ENCODE results near the gene CIB2. TPM values are rescaled to one million over a fixed set of nuclear protein-coding genes. Genes with fewer than 3 reads are reported as not detected.
"Not testable (repeated sequence)": the region's sequence is repeated elsewhere in the genome, so short reads cannot be mapped to it uniquely, and the experiment has no call there.

Gene CIB2
- total and polyA plus RNA-seq, 3 donors from 2014 or later: 24.9 to 43.6 (median 34.3) TPM

GRCh38 chr15:78157203-78157602 lies 26.0 kb upstream of the CIB2 start:
- Histone ChIP-seq H3K4me3 (no peak overlapping the region), H3K27me3 (no peaks in the 10 kb centered on the region), H3K9me3 (no peaks in the 10 kb centered on the region), H3K27ac (no peak overlapping the region), H3K36me3 (ENCODE audit: low read depth, missing control alignments) (no peaks in the 10 kb centered on the region), H3K4me1 (peaks cover 15% of the 10 kb centered on the region)
- no peak for DNase-seq
- TF ChIP-seq, protein P1, sequence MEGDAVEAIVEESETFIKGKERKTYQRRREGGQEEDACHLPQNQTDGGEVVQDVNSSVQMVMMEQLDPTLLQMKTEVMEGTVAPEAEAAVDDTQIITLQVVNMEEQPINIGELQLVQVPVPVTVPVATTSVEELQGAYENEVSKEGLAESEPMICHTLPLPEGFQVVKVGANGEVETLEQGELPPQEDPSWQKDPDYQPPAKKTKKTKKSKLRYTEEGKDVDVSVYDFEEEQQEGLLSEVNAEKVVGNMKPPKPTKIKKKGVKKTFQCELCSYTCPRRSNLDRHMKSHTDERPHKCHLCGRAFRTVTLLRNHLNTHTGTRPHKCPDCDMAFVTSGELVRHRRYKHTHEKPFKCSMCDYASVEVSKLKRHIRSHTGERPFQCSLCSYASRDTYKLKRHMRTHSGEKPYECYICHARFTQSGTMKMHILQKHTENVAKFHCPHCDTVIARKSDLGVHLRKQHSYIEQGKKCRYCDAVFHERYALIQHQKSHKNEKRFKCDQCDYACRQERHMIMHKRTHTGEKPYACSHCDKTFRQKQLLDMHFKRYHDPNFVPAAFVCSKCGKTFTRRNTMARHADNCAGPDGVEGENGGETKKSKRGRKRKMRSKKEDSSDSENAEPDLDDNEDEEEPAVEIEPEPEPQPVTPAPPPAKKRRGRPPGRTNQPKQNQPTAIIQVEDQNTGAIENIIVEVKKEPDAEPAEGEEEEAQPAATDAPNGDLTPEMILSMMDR (IDR thresholded peaks at IDR 0.05): no peak
- TF ChIP-seq POLR2A (IDR thresholded peaks at IDR 0.05): no peak
- intact Hi-C loops (cut with DNase I; ENCODE audit: low total_unique reads): no loop called here
- 54 to 56% methylated on average over 1 to 2 of the region's 2 CpGs for WGBS, 2 donors

- Histone ChIP-seq H3K27me3 (no peaks in the 10 kb centered on the region), H3K36me3 (ENCODE audit: low read depth, missing control alignments) (no peaks in the 10 kb centered on the region), H3K4me3 (no peak overlapping the region), H3K9me3 (no peaks in the 10 kb centered on the region), H3K27ac (peak overlapping the region in 1 of 2 donors; percentile 31), H3K4me1 (peaks cover 15% of the 10 kb centered on the region)
- no peak for DNase-seq
- TF ChIP-seq, protein P1 (IDR thresholded peaks at IDR 0.05): no peak
- TF ChIP-seq POLR2A (IDR thresholded peaks at IDR 0.05): no peak
- intact Hi-C loops (cut with DNase I; ENCODE audit: low total_unique reads): no loop called here
- WGBS, 2 donors: 66 to 78% methylated on average over 1 of the region's 1 CpG
Observed at GRCh38 chr15:78156653-78157052, 25.4 kb upstream of the CIB2 start.

- TF ChIP-seq, protein P1 (IDR thresholded peaks at IDR 0.05): no peak
- no peak for TF ChIP-seq POLR2A (IDR thresholded peaks at IDR 0.05)
- intact Hi-C loops (cut with DNase I; ENCODE audit: low total_unique reads): no loop called here
- H3K36me3 ChIP-seq (ENCODE audit: low read depth, missing control alignments): no peaks in the 10 kb centered on the region
Observed at GRCh38 chr15:78155355-78155939, 24.2 kb upstream of the CIB2 start.

DNA sequence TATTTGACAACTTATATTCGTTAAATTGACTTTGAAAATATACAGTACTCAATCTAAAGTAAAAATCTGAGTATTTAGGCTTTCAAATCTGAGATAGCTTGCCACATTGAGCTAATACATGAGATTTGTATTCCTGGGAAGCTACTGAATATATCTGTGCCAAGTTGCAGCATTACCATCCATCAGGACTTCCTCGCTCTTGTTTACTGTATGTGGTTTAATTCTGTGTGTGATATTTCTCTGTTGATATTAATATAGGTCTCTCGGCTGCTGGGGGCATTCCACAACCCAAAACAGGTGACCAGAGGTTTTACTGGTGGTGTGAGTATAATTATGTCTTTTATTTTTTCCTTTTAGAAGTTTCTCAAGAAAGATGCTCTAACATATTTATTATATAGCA lies 23.7 kb upstream of the CIB2 start:
- H3K36me3 ChIP-seq (ENCODE audit: low read depth, missing control alignments): no peaks in the 10 kb centered on the region
- peaks cover 21% of the 10 kb centered on the region for H3K4me1 ChIP-seq
- no peaks in the 10 kb centered on the region for H3K9me3 ChIP-seq
- no peaks in the 10 kb centered on the region for H3K27me3 ChIP-seq
- no peak for DNase-seq
- WGBS, 2 donors: 73 to 84% methylated on average over 3 of the region's 3 CpGs
- no peak overlapping the region for H3K4me3 ChIP-seq
- intact Hi-C loops (cut with DNase I; ENCODE audit: low total_unique reads): no loop called here
- TF ChIP-seq POLR2A (IDR thresholded peaks at IDR 0.05): no peak
- TF ChIP-seq, protein P1 (IDR thresholded peaks at IDR 0.05): no peak
- H3K27ac ChIP-seq: peak overlapping the region in 1 of 2 donors; percentile 31

More at GRCh38 chr15:78155355-78155939, 24.2 kb upstream of the CIB2 start:
- no peak overlapping the region for H3K4me3 ChIP-seq
- no peaks in the 10 kb centered on the region for H3K9me3 ChIP-seq
- no peak for DNase-seq
- H3K4me1 ChIP-seq: peaks cover 16% of the 10 kb centered on the region
- H3K27me3 ChIP-seq: no peaks in the 10 kb centered on the region
- H3K27ac ChIP-seq: peak overlapping the region; percentile 31 to 46
- 68 to 69% methylated on average over 4 of the region's 4 CpGs for WGBS, 2 donors

DNA sequence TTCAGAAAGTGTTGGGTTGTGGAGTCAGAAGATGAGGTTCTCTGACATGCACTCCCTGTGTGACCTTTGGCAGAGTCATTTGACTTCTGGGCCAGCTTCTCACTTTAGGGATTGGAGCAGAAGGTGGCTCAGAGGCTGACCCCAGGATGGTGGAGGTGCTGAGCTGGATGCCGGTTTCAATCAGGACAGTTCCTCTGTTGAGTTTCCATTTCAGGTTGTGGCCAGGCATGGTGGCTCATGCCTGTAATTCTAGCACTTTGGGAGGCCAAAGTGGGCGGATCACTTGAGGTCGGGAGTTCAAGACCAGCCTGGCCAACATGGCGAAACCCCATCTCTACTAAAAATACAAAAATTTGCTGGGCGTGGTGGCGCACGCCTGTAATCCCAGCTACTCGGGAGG lies 19.8 kb upstream of the CIB2 start:
- WGBS, 2 donors: 88 to 92% methylated on average over 8 of the region's 8 CpGs
- intact Hi-C loops (cut with DNase I; ENCODE audit: low total_unique reads): not testable (repeated sequence)

More for the DNA sequence above, 19.8 kb upstream of the CIB2 start:
- H3K4me1 ChIP-seq: peaks cover 19% of the 10 kb centered on the region
- not testable (repeated sequence) for H3K4me3 ChIP-seq; H3K27ac ChIP-seq; H3K9me3 ChIP-seq; DNase-seq; H3K36me3 ChIP-seq (ENCODE audit: low read depth, missing control alignments); H3K27me3 ChIP-seq
